HG02642 (cell line): ENCODE data around the gene MFSD2B.

Experiments used
- ATAC-seq: cut with Tn5 transposase; IDR thresholded peaks from one replicate; pipeline ENCODE4 v1.9.1; 2021; ENCODE audit warnings: mild to moderate bottlenecking; ENCODE audit not compliant: unreplicated experiment, poor library complexity

Gene MFSD2B

DNA sequence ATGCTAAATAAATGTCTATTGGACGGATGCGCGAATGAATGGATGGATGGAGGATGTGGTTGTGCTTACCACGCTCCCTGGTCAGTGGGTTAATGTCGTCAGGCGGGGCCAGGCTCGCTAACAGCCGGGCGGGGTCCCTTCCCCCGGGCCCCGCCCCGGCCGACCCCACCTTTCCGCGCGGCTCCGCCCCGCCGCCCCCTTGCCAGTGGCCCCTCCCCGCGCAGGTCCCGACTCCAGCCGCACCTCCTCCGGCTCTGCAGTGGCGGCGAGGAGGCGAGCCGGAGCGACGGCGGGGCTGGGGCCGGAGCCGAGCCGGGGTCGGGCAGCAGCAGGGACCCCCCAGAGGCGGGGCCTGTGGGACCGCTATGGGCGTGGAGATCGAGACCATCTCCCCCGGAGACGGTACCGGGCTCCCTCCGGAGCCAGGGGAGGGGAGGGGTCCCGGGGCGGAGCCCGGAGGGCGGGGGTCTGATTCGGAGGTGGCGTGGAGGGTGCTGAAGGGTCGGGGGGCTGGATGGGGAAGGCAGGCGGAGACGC, 39.7 kb downstream of the MFSD2B start, which contains the start of gene FKBP1B:
Gene FKBP1B (plus strand): TSS at position 257 of the 537 bp plus-strand sequence. CDS start 109 bp downstream, at position 366.
- ATAC-seq, result no peak

DNA sequence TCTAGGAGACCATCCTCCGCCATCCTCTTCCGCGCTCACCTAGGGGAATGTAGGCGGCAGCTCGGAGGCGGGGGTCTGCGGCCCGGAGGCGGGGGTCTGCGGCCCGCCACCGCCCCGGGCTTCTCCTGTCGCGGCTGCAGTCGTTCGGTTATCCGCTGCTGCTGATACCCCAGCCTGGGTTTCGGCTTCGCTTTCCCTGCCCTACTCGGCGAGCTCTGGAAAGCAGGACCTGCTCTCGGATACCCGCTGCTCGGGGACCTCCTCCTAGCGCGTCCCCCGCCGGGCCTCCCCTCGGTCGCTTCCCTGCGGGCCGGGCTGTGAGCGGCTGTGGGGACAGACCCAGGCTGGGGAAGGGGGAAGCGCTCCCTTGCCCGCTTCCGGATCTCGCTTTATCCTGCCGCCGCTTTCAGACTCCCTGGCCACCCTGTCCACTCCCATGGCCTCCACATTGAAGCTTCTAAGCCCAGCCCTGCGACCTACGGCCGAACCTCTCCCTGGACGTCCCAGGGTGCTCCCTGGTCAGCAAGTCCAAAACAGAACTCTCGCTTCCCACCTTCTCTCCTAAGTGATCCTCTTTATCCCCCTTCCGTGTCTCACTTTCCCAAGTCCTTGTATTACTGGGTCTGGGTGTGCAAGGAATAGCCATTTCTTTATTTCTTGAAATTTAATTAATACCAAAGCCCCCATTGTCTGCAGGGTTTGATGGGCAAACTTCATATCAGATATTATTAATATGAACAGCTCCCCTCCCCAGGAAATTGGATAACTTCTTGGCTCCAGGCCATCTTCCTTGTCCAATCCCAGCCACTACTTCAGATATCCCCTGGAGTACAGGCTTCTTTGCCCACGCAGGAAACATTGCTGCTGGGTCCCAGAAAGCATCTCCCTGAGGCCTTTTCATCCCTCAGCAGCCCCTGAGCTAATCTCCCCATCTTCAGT, 40.4 kb downstream of the MFSD2B start:
- no peak for ATAC-seq

DNA sequence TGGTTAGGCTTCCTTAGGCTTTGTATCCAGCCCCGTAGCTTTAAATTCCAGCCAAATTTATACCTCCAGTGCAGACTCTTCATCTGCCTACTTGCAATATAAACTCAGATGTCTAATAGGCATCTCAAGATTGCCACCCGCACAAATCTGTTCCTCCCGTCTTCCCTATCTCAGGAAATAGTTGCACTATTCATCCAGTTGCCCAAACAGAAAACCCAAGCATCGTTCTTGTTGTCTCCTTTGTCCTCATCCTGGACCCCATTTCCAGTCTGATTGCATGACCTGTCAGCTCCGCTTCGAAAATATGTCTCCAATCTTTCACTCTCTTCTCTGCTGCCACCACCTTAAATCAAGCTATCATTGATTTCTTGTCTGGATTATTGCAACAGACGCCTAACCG, 41.9 kb downstream of the MFSD2B start:
- no peak for ATAC-seq

DNA sequence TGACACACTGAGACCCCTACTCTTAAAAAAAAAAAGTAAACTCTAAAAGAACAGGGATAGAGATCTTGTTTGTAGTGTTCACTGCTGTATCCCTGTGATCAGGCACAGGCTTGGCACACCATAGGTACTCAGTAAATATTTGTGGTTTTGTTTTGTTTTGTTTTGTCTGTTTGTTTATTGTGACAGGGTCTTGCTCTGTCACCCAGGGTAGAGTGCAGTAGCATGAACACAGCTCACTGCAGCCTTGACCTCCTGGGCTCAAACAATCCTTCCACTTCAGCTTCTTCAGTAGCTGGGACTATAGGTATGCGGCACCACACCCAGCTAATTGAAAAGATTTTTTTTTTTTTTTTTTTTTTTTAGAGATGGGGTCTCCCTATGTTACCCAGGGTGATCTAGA, 43.1 kb downstream of the MFSD2B start:
- ATAC-seq, result no peak

DNA sequence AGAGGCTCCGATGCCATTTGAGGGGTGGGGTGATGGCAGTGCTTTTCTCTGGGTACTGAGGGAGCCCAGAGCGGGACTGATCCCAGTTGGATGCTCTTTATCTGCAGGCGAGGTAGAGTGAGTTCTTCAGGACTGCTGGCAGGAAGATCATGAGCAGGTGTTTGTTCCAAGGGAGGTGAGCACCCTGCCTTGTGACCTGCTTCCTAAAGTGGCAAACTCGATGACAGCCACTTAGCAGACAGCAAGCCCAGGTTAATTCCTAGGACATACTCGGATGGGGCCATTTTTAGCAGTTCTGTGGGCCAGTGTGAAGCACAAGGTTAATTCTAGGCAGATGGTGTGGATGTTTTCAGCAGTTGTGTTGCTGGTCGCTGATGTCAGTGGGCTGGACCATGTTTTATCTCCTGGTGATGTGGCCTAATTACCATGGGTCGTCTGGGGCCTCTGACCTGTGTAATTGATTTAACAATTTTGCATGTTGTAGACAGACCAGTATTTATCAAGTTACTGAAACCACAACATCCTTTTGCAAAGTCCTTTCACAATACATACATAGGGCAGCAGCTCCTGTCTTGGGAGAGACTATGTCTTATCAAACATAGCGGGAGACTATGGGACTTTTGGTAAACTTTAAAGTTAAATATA, 44.6 kb downstream of the MFSD2B start:
- ATAC-seq, result no peak

DNA sequence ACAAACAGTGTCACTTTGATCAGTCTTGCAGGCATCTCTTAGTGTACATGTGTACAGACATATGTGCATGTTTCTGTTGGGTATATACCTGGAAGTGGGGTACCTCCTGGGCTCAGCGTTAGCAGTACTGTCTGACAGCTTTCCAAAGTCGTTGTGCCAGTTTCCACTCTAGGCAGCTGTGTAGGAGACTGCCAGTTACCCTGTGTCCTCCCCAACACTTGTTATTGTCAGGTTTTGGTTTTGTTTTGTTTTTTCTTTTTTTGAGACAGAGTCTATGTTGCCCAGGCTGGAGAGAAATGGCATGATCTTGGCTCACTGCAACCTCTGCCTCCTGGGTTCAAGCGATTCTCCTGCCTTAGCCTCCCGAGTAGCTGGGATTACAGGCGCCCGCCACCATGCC, 45.9 kb downstream of the MFSD2B start:
- no peak for ATAC-seq

DNA sequence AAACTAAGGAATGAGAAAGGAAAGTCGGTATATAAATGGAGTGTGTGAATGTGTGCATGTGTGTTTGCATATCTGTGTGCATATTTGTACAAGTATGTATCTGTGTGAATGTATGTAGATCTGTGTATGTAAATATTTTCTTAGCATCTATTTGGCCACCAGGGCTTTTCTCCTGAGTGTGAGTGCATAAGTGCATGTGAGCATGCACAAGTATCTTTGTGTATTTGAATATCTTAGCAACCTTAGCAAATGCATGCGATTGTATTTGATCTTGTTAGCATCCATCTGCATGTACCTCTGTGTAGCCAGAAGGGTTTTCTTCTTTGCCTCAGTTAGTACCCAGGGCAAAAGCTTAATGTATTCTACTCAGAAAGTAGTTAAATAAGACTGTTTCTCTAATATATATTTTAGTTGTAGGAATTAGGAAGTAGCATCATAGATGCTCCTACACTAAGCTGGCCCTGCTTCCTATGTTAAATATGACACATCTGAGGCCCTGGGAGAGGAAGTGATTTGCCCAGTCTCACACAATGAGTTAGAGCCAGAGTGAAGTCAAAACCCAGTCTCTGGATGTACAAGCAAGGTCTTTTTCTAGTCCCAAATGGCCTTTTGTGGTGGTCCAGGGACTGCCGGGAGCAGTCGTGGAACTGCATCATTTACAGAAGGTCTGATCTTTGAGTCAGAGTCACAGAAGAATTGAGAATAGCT, 48.8 kb downstream of the MFSD2B start:
- no peak for ATAC-seq

DNA sequence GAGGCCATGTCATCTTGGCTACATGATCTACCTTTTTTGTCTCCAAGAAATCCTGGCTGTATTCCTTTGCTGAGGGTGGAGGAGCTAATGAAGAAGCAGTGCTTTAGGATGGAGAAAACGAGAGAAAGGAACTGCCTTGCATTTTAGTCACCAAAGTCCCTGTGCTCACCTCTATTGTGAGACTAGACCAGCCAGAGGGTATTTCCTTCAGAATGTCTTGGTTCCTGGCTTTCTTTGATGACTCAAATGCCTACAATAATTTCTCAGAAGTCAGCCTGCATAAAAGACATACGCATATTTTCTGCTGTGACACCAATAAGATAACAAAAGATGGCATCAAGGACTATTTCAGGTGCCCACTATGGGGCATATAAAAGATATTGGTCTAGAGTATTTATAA, 55.5 kb downstream of the MFSD2B start:
- ATAC-seq, result no peak

DNA sequence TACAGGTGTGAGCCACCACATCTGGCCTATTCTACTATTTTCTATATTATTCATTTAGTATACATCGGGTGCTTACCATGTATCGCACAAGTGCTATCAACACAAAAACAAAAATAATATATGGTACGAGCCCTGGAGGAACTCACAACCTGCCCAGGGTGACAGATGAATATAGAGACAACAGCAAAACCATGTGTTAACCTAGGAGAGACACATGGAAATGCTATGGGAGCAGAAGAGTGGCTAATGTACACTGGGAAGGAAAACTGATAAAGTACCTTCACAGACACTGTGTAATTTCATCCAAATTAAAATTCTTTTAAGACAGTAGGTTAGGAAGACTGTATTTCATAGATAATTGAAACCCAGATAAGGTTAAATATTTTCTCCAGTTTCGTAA, 62.4 kb downstream of the MFSD2B start:
- no peak for ATAC-seq

DNA sequence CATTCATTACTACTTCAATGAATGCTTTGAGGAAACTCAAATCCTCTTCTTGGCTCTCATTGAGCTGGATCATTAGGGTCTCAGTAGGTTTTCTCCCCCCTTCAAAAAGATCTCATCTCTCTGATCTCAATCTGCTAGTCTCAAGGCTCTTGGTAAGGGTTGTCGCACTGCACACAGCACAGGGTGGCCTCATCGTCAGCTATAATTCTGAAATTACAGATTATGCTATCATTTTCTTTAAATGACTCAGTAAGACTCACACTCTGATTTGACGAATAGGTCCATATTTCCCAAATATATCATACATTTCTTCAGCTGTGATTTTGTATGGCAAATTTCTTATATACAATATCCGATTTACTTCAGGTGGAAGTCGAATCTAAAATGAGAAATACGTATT, 63.9 kb downstream of the MFSD2B start:
- ATAC-seq, result no peak

DNA sequence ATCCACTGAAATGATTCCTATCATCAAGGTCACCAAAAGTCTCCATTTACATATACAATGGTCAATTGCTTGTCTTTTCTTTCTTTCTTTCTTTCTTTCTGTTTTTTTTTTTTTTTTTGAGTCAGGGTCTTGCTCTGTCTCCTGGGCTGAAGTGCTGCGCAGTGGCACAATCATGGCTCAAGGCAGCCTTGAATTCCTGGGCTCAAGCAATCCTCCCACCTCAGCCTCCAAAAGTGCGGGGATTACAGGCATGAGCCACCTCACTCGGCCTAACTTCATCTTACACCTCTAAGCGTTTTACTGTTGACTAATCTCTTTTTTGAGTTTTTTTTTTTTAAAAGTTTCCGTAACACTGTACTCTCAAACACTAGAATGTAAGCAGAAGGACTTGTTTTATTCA, 65.4 kb downstream of the MFSD2B start:
- ATAC-seq, result no peak
